OCI-LY3 (cell line): Measurements from ENCODE around the gene GLYR1.

Source experiments
- H2AFZ ChIP-seq: fragments of 200-600, 300-600 bp; shearing (Covaris generic); 2 replicates; pipeline ENCODE4 v1.6.0; 2014; ENCODE audit warnings: antibody characterized with exemption, low read depth, low read length
- H3K27ac ChIP-seq: fragments of 200-600, 300-600 bp; sonication (generic); 2 replicates; pipeline ENCODE4 v1.5.1; 2014; ENCODE audit warnings: mild to moderate bottlenecking, low read length, moderate library complexity, mixed read lengths
- H3K27me3 ChIP-seq: fragments of 200-600, 300-600 bp; sonication (generic); 2 replicates; pipeline ENCODE4 v1.6.1; 2014; ENCODE audit warnings: low read depth, low read length, mixed read lengths
- H3K36me3 ChIP-seq: fragments of 200-600, 300-600 bp; sonication (generic); replicated peaks from 2 replicates; pipeline ENCODE3; 2014; ENCODE audit warnings: low read depth, low read length, mixed read lengths
- H3K4me1 ChIP-seq: fragments of 300-600, 200-600 bp; sonication (generic); 2 replicates; pipeline ENCODE4 v1.6.1; 2014; ENCODE audit warnings: low read length, mixed read lengths
- H3K4me2 ChIP-seq: fragments of 200-600, 300-600 bp; sonication (generic); 2 replicates; pipeline ENCODE4 v1.6.1; 2014; ENCODE audit warnings: low read length, mixed read lengths
- H3K4me3 ChIP-seq: fragments of 300-600, 200-600 bp; sonication (generic); 2 replicates; pipeline ENCODE4 v1.5.1; 2014; ENCODE audit warnings: antibody characterized with exemption, mild to moderate bottlenecking, low read length, moderate library complexity
- H3K79me2 ChIP-seq: fragments of 300-600, 200-600 bp; shearing (Covaris generic); 2 replicates; pipeline ENCODE4 v1.6.1; 2014; ENCODE audit warnings: mild to moderate bottlenecking, low read length, mixed read lengths
- H3K9ac ChIP-seq: fragments of 300-600, 200-600 bp; shearing (Covaris generic); 2 replicates; pipeline ENCODE4 v1.6.0; 2014; ENCODE audit warnings: mild to moderate bottlenecking, low read length, moderate library complexity
- H3K9me3 ChIP-seq: fragments of 200-600, 300-600 bp; shearing (Covaris generic); 2 replicates; pipeline ENCODE4 v1.6.1; 2014; ENCODE audit warnings: low read length, mixed read lengths; ENCODE audit not compliant: insufficient read depth
- H4K20me1 ChIP-seq: fragments of 200-600, 300-600 bp; sonication (generic); 2 replicates; pipeline ENCODE4 v1.6.1; 2016; ENCODE audit warnings: low read length, mixed read lengths; ENCODE audit not compliant: insufficient read depth
- CTCF ChIP-seq: fragments of 200-600, 300-600 bp; sonication (generic); IDR thresholded peaks from 2 replicates; pipeline ENCODE4 v1.5.1; 2014; ENCODE audit warnings: antibody characterized with exemption, low read length, low read depth
- EZH2phosphoT487 ChIP-seq: fragments of 200-600 bp; shearing (Covaris generic); IDR thresholded peaks from 2 replicates; pipeline ENCODE4 v1.6.1; 2018; ENCODE audit warnings: antibody characterized with exemption, mixed run types, low read depth

The GLYR1 gene

GRCh38 chr16:4866586-4866985 is 19.5 kb upstream of the GLYR1 start:
- Histone ChIP-seq H4K20me1 (peaks cover 24% of the 10 kb centered on the region), H3K9ac (no peak overlapping the region), H3K4me3 (no peak overlapping the region), H3K36me3 (peaks cover 40% of the 10 kb centered on the region), H3K79me2 (peaks cover 73% of the 10 kb centered on the region), H3K27me3 (no peaks in the 10 kb centered on the region), H3K4me2 (no peak overlapping the region), H3K27ac (no peak overlapping the region), H2AFZ (no peak overlapping the region), H3K9me3 (no peaks in the 10 kb centered on the region), H3K4me1 (peaks cover 5% of the 10 kb centered on the region; the same call in 1 of the 2 replicates)
- TF ChIP-seq CTCF (no peak), EZH2phosphoT487 (no peak)

GRCh38 chr16:4865231-4865860 is 18.3 kb upstream of the GLYR1 start:
- no peaks in the 10 kb centered on the region for H3K27me3 ChIP-seq
- no peak overlapping the region for H2AFZ ChIP-seq
- peaks cover 79% of the 10 kb centered on the region for H3K79me2 ChIP-seq
- H3K36me3 ChIP-seq = peaks cover 42% of the 10 kb centered on the region
- no peak overlapping the region for H3K9ac ChIP-seq
- H3K9me3 ChIP-seq = no peaks in the 10 kb centered on the region
- TF ChIP-seq CTCF (no peak), EZH2phosphoT487 (no peak)
- peaks cover 24% of the 10 kb centered on the region for H4K20me1 ChIP-seq
- H3K4me1 ChIP-seq = peaks cover 5% of the 10 kb centered on the region; the same call in 1 of the 2 replicates
- no peak overlapping the region for H3K27ac ChIP-seq
- no peak overlapping the region for H3K4me3 ChIP-seq
- no peak overlapping the region for H3K4me2 ChIP-seq

GRCh38 chr16:4864728-4865127 is 17.6 kb upstream of the GLYR1 start:
- H4K20me1 ChIP-seq = peaks cover 24% of the 10 kb centered on the region
- no peak overlapping the region for H3K4me2 ChIP-seq
- peaks cover 5% of the 10 kb centered on the region; the same call in 1 of the 2 replicates for H3K4me1 ChIP-seq
- H3K4me3 ChIP-seq = no peak overlapping the region
- TF ChIP-seq CTCF = no peak
- no peak for TF ChIP-seq EZH2phosphoT487
- H3K27me3 ChIP-seq = no peaks in the 10 kb centered on the region
- H3K36me3 ChIP-seq = peaks cover 42% of the 10 kb centered on the region
- H2AFZ ChIP-seq = no peak overlapping the region
- no peaks in the 10 kb centered on the region for H3K9me3 ChIP-seq
- H3K9ac ChIP-seq = no peak overlapping the region
- peaks cover 79% of the 10 kb centered on the region for H3K79me2 ChIP-seq
- H3K27ac ChIP-seq = no peak overlapping the region

GRCh38 chr16:4862639-4863038 is 15.6 kb upstream of the GLYR1 start:
- peaks cover 14% of the 10 kb centered on the region for H4K20me1 ChIP-seq
- H3K36me3 ChIP-seq = peaks cover 46% of the 10 kb centered on the region
- H3K27ac ChIP-seq = no peak overlapping the region
- no peaks in the 10 kb centered on the region for H3K27me3 ChIP-seq
- no peaks in the 10 kb centered on the region for H3K9me3 ChIP-seq
- H3K9ac ChIP-seq = no peak overlapping the region
- H2AFZ ChIP-seq = no peak overlapping the region
- no peak overlapping the region for H3K4me2 ChIP-seq
- H3K4me3 ChIP-seq = no peak overlapping the region
- TF ChIP-seq CTCF (no peak), EZH2phosphoT487 (no peak)
- H3K4me1 ChIP-seq = peaks cover under 1% of the 10 kb centered on the region; the same call in 1 of the 2 replicates
- H3K79me2 ChIP-seq = peaks cover 62% of the 10 kb centered on the region
